Activated naive CD4-positive, alpha-beta T cell treated with anti-CD3 and anti-CD28 coated beads, Interleukin-2, amount 50 U/mL, for 24 hours (primary cell): Measurements from ENCODE around the gene BRK1.
"Not testable (repeated sequence)": the region's sequence is repeated elsewhere in the genome, so short reads cannot be mapped to it uniquely, and the experiment has no call there.

Experiments
- H3K27ac Mint-ChIP-seq: one replicate; pipeline ENCODE4 v1.8.0; 2021; ENCODE audit warnings: mild to moderate bottlenecking, mixed read lengths
- H3K27me3 Mint-ChIP-seq: one replicate; pipeline ENCODE4 v1.8.0; 2021; ENCODE audit warnings: mixed read lengths
- H3K36me3 Mint-ChIP-seq: one replicate; pipeline ENCODE4 v1.8.0; 2021; ENCODE audit warnings: mixed read lengths
- H3K4me1 Mint-ChIP-seq: one replicate; pipeline ENCODE4 v1.8.0; 2021; ENCODE audit warnings: mixed read lengths
- H3K4me3 Mint-ChIP-seq: one replicate; pipeline ENCODE4 v1.8.0; 2021; ENCODE audit warnings: mild to moderate bottlenecking, mixed read lengths
- H3K9me3 Mint-ChIP-seq: one replicate; pipeline ENCODE4 v1.8.0; 2021; ENCODE audit warnings: mixed read lengths

The BRK1 gene

GRCh38 chr3:10115326-10116137, at the start of gene BRK1:
TSS of gene BRK1 (plus strand) at chr3:10115675. CDS start at chr3:10115702, 27 bp downstream.
- peaks cover 6% of the 10 kb centered on the region for H3K36me3 Mint-ChIP-seq
- peak within 1 kb of the TSS; percentile 98 for H3K27ac Mint-ChIP-seq
- H3K4me3 Mint-ChIP-seq = peak within 1 kb of the TSS; percentile 99
- no peaks in the 10 kb centered on the region for H3K27me3 Mint-ChIP-seq
- H3K9me3 Mint-ChIP-seq = no peaks in the 10 kb centered on the region
- peaks cover 30% of the 10 kb centered on the region for H3K4me1 Mint-ChIP-seq

- H3K27me3 Mint-ChIP-seq, H3K4me1 Mint-ChIP-seq, H3K9me3 Mint-ChIP-seq, H3K4me3 Mint-ChIP-seq, H3K27ac Mint-ChIP-seq: not testable (repeated sequence)
- peaks cover 19% of the 10 kb centered on the region for H3K36me3 Mint-ChIP-seq
These were observed 45.4 kb upstream of the BRK1 start for GRCh38 chr3:10070077-10070476.

- no peaks in the 10 kb centered on the region for H3K27me3 Mint-ChIP-seq
- H3K9me3 Mint-ChIP-seq = no peaks in the 10 kb centered on the region
- no peak overlapping the region for H3K27ac Mint-ChIP-seq
- no peaks in the 10 kb centered on the region for H3K4me1 Mint-ChIP-seq
- H3K36me3 Mint-ChIP-seq = peaks cover 9% of the 10 kb centered on the region
- no peak overlapping the region for H3K4me3 Mint-ChIP-seq
These were observed 40.8 kb upstream of the BRK1 start for GRCh38 chr3:10074666-10075065.

GRCh38 chr3:10081871-10082270, 33.6 kb upstream of the BRK1 start:
- Mint-ChIP-seq H3K36me3 (peaks cover 11% of the 10 kb centered on the region), H3K27me3 (no peaks in the 10 kb centered on the region), H3K27ac (no peak overlapping the region), H3K4me3 (no peak overlapping the region), H3K4me1 (no peaks in the 10 kb centered on the region), H3K9me3 (no peaks in the 10 kb centered on the region)

GRCh38 chr3:10085738-10086137, 29.7 kb upstream of the BRK1 start:
- no peaks in the 10 kb centered on the region for H3K27me3 Mint-ChIP-seq
- H3K36me3 Mint-ChIP-seq = peaks cover 5% of the 10 kb centered on the region
- H3K4me3 Mint-ChIP-seq = no peak overlapping the region
- no peaks in the 10 kb centered on the region for H3K9me3 Mint-ChIP-seq
- no peaks in the 10 kb centered on the region for H3K4me1 Mint-ChIP-seq
- no peak overlapping the region for H3K27ac Mint-ChIP-seq

GRCh38 chr3:10088256-10088655, 27.2 kb upstream of the BRK1 start:
- Mint-ChIP-seq H3K36me3 (peaks cover 7% of the 10 kb centered on the region), H3K27me3 (no peaks in the 10 kb centered on the region), H3K4me3 (no peak overlapping the region), H3K4me1 (no peaks in the 10 kb centered on the region), H3K9me3 (no peaks in the 10 kb centered on the region), H3K27ac (no peak overlapping the region)

GRCh38 chr3:10090179-10090578, 25.3 kb upstream of the BRK1 start:
- H3K4me1 Mint-ChIP-seq = no peaks in the 10 kb centered on the region
- H3K27ac Mint-ChIP-seq = no peak overlapping the region
- no peaks in the 10 kb centered on the region for H3K9me3 Mint-ChIP-seq
- H3K4me3 Mint-ChIP-seq = no peak overlapping the region
- peaks cover 6% of the 10 kb centered on the region for H3K36me3 Mint-ChIP-seq
- no peaks in the 10 kb centered on the region for H3K27me3 Mint-ChIP-seq

GRCh38 chr3:10090774-10091173, 24.7 kb upstream of the BRK1 start:
- not testable (repeated sequence) for H3K36me3 Mint-ChIP-seq, H3K4me3 Mint-ChIP-seq, H3K27me3 Mint-ChIP-seq, H3K4me1 Mint-ChIP-seq, H3K27ac Mint-ChIP-seq, H3K9me3 Mint-ChIP-seq

- not testable (repeated sequence) for H3K36me3 Mint-ChIP-seq, H3K27me3 Mint-ChIP-seq, H3K27ac Mint-ChIP-seq, H3K4me3 Mint-ChIP-seq, H3K9me3 Mint-ChIP-seq, H3K4me1 Mint-ChIP-seq
These were observed 24.1 kb upstream of the BRK1 start for GRCh38 chr3:10091387-10091786.

GRCh38 chr3:10093678-10094077, 21.8 kb upstream of the BRK1 start:
- H3K36me3 Mint-ChIP-seq = peaks cover 4% of the 10 kb centered on the region
- no peaks in the 10 kb centered on the region for H3K4me1 Mint-ChIP-seq
- no peaks in the 10 kb centered on the region for H3K27me3 Mint-ChIP-seq
- no peaks in the 10 kb centered on the region for H3K9me3 Mint-ChIP-seq
- no peak overlapping the region for H3K4me3 Mint-ChIP-seq
- no peak overlapping the region for H3K27ac Mint-ChIP-seq

- Mint-ChIP-seq H3K27ac (no peak overlapping the region), H3K9me3 (no peaks in the 10 kb centered on the region), H3K4me1 (no peaks in the 10 kb centered on the region), H3K4me3 (no peak overlapping the region), H3K36me3 (peaks cover 3% of the 10 kb centered on the region), H3K27me3 (no peaks in the 10 kb centered on the region)
These were observed 16.4 kb upstream of the BRK1 start for GRCh38 chr3:10099041-10099440.

- H3K4me3 Mint-ChIP-seq = no peak overlapping the region
- H3K27me3 Mint-ChIP-seq = no peaks in the 10 kb centered on the region
- H3K9me3 Mint-ChIP-seq = no peaks in the 10 kb centered on the region
- no peak overlapping the region for H3K27ac Mint-ChIP-seq
- H3K4me1 Mint-ChIP-seq = no peaks in the 10 kb centered on the region
- no peaks in the 10 kb centered on the region for H3K36me3 Mint-ChIP-seq
These were observed 8.6 kb upstream of the BRK1 start for GRCh38 chr3:10106919-10107318.

GRCh38 chr3:10108091-10108490, 7.4 kb upstream of the BRK1 start, which contains the start of gene FANCD2OS:
TSS of gene FANCD2OS (minus strand) at chr3:10108255. CDS start at chr3:10104774, 3,481 bp downstream.
- no peaks in the 10 kb centered on the region for H3K4me1 Mint-ChIP-seq
- H3K27ac Mint-ChIP-seq = no peak within 1 kb of the TSS
- H3K36me3 Mint-ChIP-seq = no peaks in the 10 kb centered on the region
- no peak within 1 kb of the TSS for H3K4me3 Mint-ChIP-seq
- H3K9me3 Mint-ChIP-seq = no peaks in the 10 kb centered on the region
- no peaks in the 10 kb centered on the region for H3K27me3 Mint-ChIP-seq

- Mint-ChIP-seq H3K27ac (peak overlapping the region; percentile 98), H3K4me1 (peaks cover 35% of the 10 kb centered on the region), H3K36me3 (peaks cover 10% of the 10 kb centered on the region), H3K4me3 (peak overlapping the region; percentile 99), H3K9me3 (no peaks in the 10 kb centered on the region), H3K27me3 (no peaks in the 10 kb centered on the region)
These were observed 624 bp downstream of the BRK1 start for GRCh38 chr3:10116138-10116460.

- H3K27me3 Mint-ChIP-seq = no peaks in the 10 kb centered on the region
These were observed 1.5 kb downstream of the BRK1 start for GRCh38 chr3:10116928-10117327.

GRCh38 chr3:10119376-10119775, 3.9 kb downstream of the BRK1 start:
- Mint-ChIP-seq H3K4me1 (peaks cover 52% of the 10 kb centered on the region), H3K36me3 (peaks cover 16% of the 10 kb centered on the region)

More at GRCh38 chr3:10116928-10117327, 1.5 kb downstream of the BRK1 start:
- Mint-ChIP-seq H3K4me3 (peak overlapping the region; percentile 99), H3K4me1 (peaks cover 39% of the 10 kb centered on the region), H3K27ac (no peak overlapping the region), H3K9me3 (no peaks in the 10 kb centered on the region), H3K36me3 (peaks cover 12% of the 10 kb centered on the region)

GRCh38 chr3:10121064-10121463, 5.6 kb downstream of the BRK1 start:
- Mint-ChIP-seq H3K27ac (peak overlapping the region; percentile 75), H3K36me3 (peaks cover 17% of the 10 kb centered on the region), H3K27me3 (no peaks in the 10 kb centered on the region), H3K4me1 (peaks cover 53% of the 10 kb centered on the region), H3K4me3 (no peak overlapping the region), H3K9me3 (no peaks in the 10 kb centered on the region)

More at GRCh38 chr3:10119376-10119775, 3.9 kb downstream of the BRK1 start:
- Mint-ChIP-seq H3K27me3 (no peaks in the 10 kb centered on the region), H3K4me3 (no peak overlapping the region), H3K27ac (peak overlapping the region; percentile 14), H3K9me3 (no peaks in the 10 kb centered on the region)
